ENCODE measurements around the gene SLC35G3. TPM values are rescaled to one million over a fixed set of nuclear protein-coding genes. Genes with fewer than 3 reads are reported as not detected.

The SLC35G3 gene
- total RNA-seq, 2 donors from 2014 or later, result not detected

- no peak overlapping the region for H3K4me3 ChIP-seq
- TF ChIP-seq CTCF (IDR thresholded peaks at IDR 0.05), result no peak
- no peak for TF ChIP-seq POLR2A (IDR thresholded peaks at IDR 0.05)
- peaks cover 0 to 7% (median 0%) of the 10 kb centered on the region in 3 donors for H3K9me3 ChIP-seq
- no peak for ATAC-seq
- H3K27me3 ChIP-seq, result no peaks in the 10 kb centered on the region
- DNase-seq, result no peak
- intact Hi-C loops (cut with DNase I), result no loop called here
- 16 to 23% methylated on average over 1 of the region's 1 CpG for WGBS, 2 donors
- no peaks in the 10 kb centered on the region for H3K36me3 ChIP-seq (replicated peaks in 1 of 2; ENCODE audit: insufficient read depth in 1 of 2, low read depth in 2 of 2)
- no peak overlapping the region for H3K27ac ChIP-seq
- no peaks in the 10 kb centered on the region for H3K4me1 ChIP-seq
Observed at GRCh38 chr17:35224436-35224835, 30.2 kb upstream of the SLC35G3 start.

GRCh38 chr17:35222452-35222851, 28.3 kb upstream of the SLC35G3 start:
- TF ChIP-seq CTCF (IDR thresholded peaks at IDR 0.05) (no peak), POLR2A (IDR thresholded peaks at IDR 0.05) (no peak)
- DNase-seq (no peak), ATAC-seq (no peak)
- Histone ChIP-seq H3K27ac (no peak overlapping the region), H3K27me3 (no peaks in the 10 kb centered on the region), H3K4me3 (no peak overlapping the region), H3K9me3 (peaks cover 0 to 7% (median 0%) of the 10 kb centered on the region in 3 donors), H3K36me3 (replicated peaks in 1 of 2; ENCODE audit: insufficient read depth in 1 of 2, low read depth in 2 of 2) (no peaks in the 10 kb centered on the region), H3K4me1 (no peaks in the 10 kb centered on the region)
- intact Hi-C loops (cut with DNase I), result no loop called here
- WGBS, 2 donors, result 91 to 100% methylated on average over 2 of the region's 2 CpGs

- no peak for TF ChIP-seq CTCF (IDR thresholded peaks at IDR 0.05)
- TF ChIP-seq POLR2A (IDR thresholded peaks at IDR 0.05), result no peak
- Histone ChIP-seq H3K4me3 (no peak overlapping the region), H3K9me3 (peaks cover 0 to 7% (median 0%) of the 10 kb centered on the region in 3 donors), H3K36me3 (replicated peaks in 1 of 2; ENCODE audit: insufficient read depth in 1 of 2, low read depth in 2 of 2) (no peaks in the 10 kb centered on the region), H3K4me1 (no peaks in the 10 kb centered on the region), H3K27me3 (peaks cover 0 to 6% of the 10 kb centered on the region in 2 donors), H3K27ac (no peak overlapping the region)
- 48 to 49% methylated on average over 2 of the region's 2 CpGs for WGBS, 2 donors
- ATAC-seq (no peak), DNase-seq (no peak)
- intact Hi-C loops (cut with DNase I), result no loop called here
Observed at GRCh38 chr17:35218915-35219314, 24.7 kb upstream of the SLC35G3 start.

GRCh38 chr17:35217107-35217506, 22.9 kb upstream of the SLC35G3 start:
- intact Hi-C loops (cut with DNase I), result no loop called here
- Histone ChIP-seq H3K4me3 (no peak overlapping the region), H3K4me1 (no peaks in the 10 kb centered on the region), H3K9me3 (no peaks in the 10 kb centered on the region), H3K27me3 (peaks cover 0 to 6% of the 10 kb centered on the region in 2 donors), H3K27ac (no peak overlapping the region), H3K36me3 (replicated peaks in 1 of 2; ENCODE audit: insufficient read depth in 1 of 2, low read depth in 2 of 2) (no peaks in the 10 kb centered on the region)
- ATAC-seq, result no peak
- no peak for DNase-seq
- WGBS, 2 donors, result 45 to 59% methylated on average over 5 of the region's 5 CpGs
- TF ChIP-seq POLR2A (IDR thresholded peaks at IDR 0.05), result no peak
- TF ChIP-seq CTCF (IDR thresholded peaks at IDR 0.05), result no peak

- Histone ChIP-seq H3K9me3 (no peaks in the 10 kb centered on the region), H3K4me1 (no peaks in the 10 kb centered on the region), H3K27me3 (peaks cover 0 to 6% of the 10 kb centered on the region in 2 donors), H3K4me3 (no peak overlapping the region), H3K27ac (no peak overlapping the region), H3K36me3 (replicated peaks in 1 of 2; ENCODE audit: insufficient read depth in 1 of 2, low read depth in 2 of 2) (no peaks in the 10 kb centered on the region)
- TF ChIP-seq CTCF (IDR thresholded peaks at IDR 0.05) (no peak), POLR2A (IDR thresholded peaks at IDR 0.05) (no peak)
- DNase-seq (no peak), ATAC-seq (no peak)
- WGBS, 2 donors, result 37 to 40% methylated on average over 5 of the region's 5 CpGs
- intact Hi-C loops (cut with DNase I), result no loop called here
Observed at GRCh38 chr17:35214631-35215273, 20.6 kb upstream of the SLC35G3 start.

Measured in body of pancreas (tissue), 4 donors.